Upper lobe of left lung (tissue), 4 donors: ENCODE measurements around the gene AGAP3.

Experiments used
- CTCF ChIP-seq, 6 experiments: fragments of 450-650 bp in 4 of 6; fragments of 200-600 bp in 2 of 6; sonication (generic) in 2 of 6; IDR thresholded peaks; one replicate each; pipeline ENCODE4 v1.5.1; 2016 to 2019; ENCODE audit warnings: antibody characterized with exemption in 6 of 6
- EP300 ChIP-seq, 4 donors: sonication (generic); formaldehyde crosslinking; IDR thresholded peaks; one replicate each; pipeline ENCODE4 v1.5.1; 2017; ENCODE audit warnings: antibody characterized with exemption in 4 of 4, control low read depth in 2 of 4
- POLR2A ChIP-seq, 4 donors: fragments of 450-650 bp; IDR thresholded peaks; one replicate each; pipeline ENCODE4 v1.5.1; 2016 to 2017; ENCODE audit warnings: antibody characterized with exemption in 4 of 4, mild to moderate bottlenecking in 2 of 4
- POLR2AphosphoS5 ChIP-seq, 2 donors: sonication (generic); formaldehyde crosslinking; IDR thresholded peaks; one replicate each; pipeline ENCODE4 v1.5.1; 2017; ENCODE audit warnings: antibody characterized with exemption in 2 of 2

GRCh38 chr7:151083071-151083823, 3.0 kb upstream of the AGAP3 start, which contains the start of gene TMUB1:
- peak in 1 of 4 donors; percentile 70 for TF ChIP-seq POLR2A (IDR thresholded peaks at IDR 0.05)
- no peak for TF ChIP-seq CTCF (IDR thresholded peaks at IDR 0.05)
- TF ChIP-seq EP300 (IDR thresholded peaks at IDR 0.05): no peak
- peak; percentile 10 to 64 for TF ChIP-seq POLR2AphosphoS5 (IDR thresholded peaks at IDR 0.05)
